ENCODE measurements around the gene SORBS2.

- no peak for TF ChIP-seq CTCF (IDR thresholded peaks at IDR 0.05)
- TF ChIP-seq POLR2A (IDR thresholded peaks at IDR 0.05) = no peak
- no peak for TF ChIP-seq POLR2AphosphoS5 (IDR thresholded peaks at IDR 0.05)
- no peak for TF ChIP-seq EP300 (IDR thresholded peaks at IDR 0.05)
Observed at GRCh38 chr4:185741795-185742194, 70.2 kb downstream of the SORBS2 start.

Measured in suprapubic skin (tissue), 4 donors.